HEK293T (cell line): ENCODE data around the gene DVL3.

Experiments
- CTCF ChIA-PET: fragments of 350-600 bp; formaldehyde crosslinking; extraction: SDS; loops from one replicate; lab custom pipeline; 2021; ENCODE audit warnings: antibody characterized with exemption, inconsistent platforms; lab: Yijun Ruan, JAX
- POLR2A ChIA-PET: fragments of 350-600 bp; formaldehyde crosslinking; extraction: SDS; loops from one replicate; lab custom pipeline; 2020; ENCODE audit warnings: antibody characterized with exemption, inconsistent platforms; lab: Yijun Ruan, JAX
- DNase-seq: peaks from one replicate; pipeline ENCODE4 v3.0.0; 2012; ENCODE audit warnings: mixed read lengths; ENCODE audit errors: extremely low spot score
- ARNT ChIP-seq: fragments of 450-650 bp; IDR thresholded peaks from 2 replicates; pipeline ENCODE4 v1.6.1; 2017; ENCODE audit warnings: mild to moderate bottlenecking
- BHLHE40 ChIP-seq: fragments of 450-650 bp; IDR thresholded peaks from 2 replicates; pipeline ENCODE4 v1.6.1; 2016; ENCODE audit warnings: mild to moderate bottlenecking, moderate library complexity, borderline replicate concordance
- CTBP1 ChIP-seq: fragments of 450-650 bp; IDR thresholded peaks from 2 replicates; pipeline ENCODE4 v1.6.1; 2016; ENCODE audit warnings: borderline replicate concordance
- ELF4 ChIP-seq: fragments of 450-650 bp; IDR thresholded peaks from 2 replicates; pipeline ENCODE4 v1.6.1; 2017; ENCODE audit warnings: antibody characterized with exemption
- FOXA1 ChIP-seq: fragments of 450-650 bp; IDR thresholded peaks from 2 replicates; pipeline ENCODE4 v1.6.1; 2016; ENCODE audit warnings: mild to moderate bottlenecking
- FOXK2 ChIP-seq: fragments of 450-650 bp; IDR thresholded peaks from 2 replicates; pipeline ENCODE4 v1.6.1; 2016; ENCODE audit warnings: mild to moderate bottlenecking
- FOXM1 ChIP-seq: fragments of 450-650 bp; IDR thresholded peaks from 2 replicates; pipeline ENCODE4 v1.6.1; 2017; ENCODE audit warnings: mild to moderate bottlenecking, borderline replicate concordance
- HDGF ChIP-seq: fragments of 450-650 bp; IDR thresholded peaks from 2 replicates; pipeline ENCODE4 v1.6.1; 2017; ENCODE audit warnings: antibody characterized with exemption, borderline replicate concordance
- L3MBTL2 ChIP-seq: fragments of 450-650 bp; conservative IDR thresholded peaks from 2 replicates; pipeline ENCODE4 v1.6.1; 2016; ENCODE audit warnings: mild to moderate bottlenecking
- LEF1 ChIP-seq: fragments of 450-650 bp; IDR thresholded peaks from 2 replicates; pipeline ENCODE4 v1.6.1; 2017; ENCODE audit warnings: mild to moderate bottlenecking, borderline replicate concordance
- NFRKB ChIP-seq: fragments of 450-650 bp; IDR thresholded peaks from 2 replicates; pipeline ENCODE4 v1.6.1; 2016; ENCODE audit warnings: mild to moderate bottlenecking, moderate library complexity
- SP1 ChIP-seq: fragments of 450-650 bp; IDR thresholded peaks from 2 replicates; pipeline ENCODE4 v1.6.1; 2017
- SUZ12 ChIP-seq: fragments of 450-650 bp; IDR thresholded peaks from 2 replicates; pipeline ENCODE4 v1.6.1; 2016; ENCODE audit warnings: mild to moderate bottlenecking
- TARDBP ChIP-seq: fragments of 450-650 bp; IDR thresholded peaks from 2 replicates; pipeline ENCODE4 v1.6.1; 2016
- ZNF384 ChIP-seq: fragments of 450-650 bp; IDR thresholded peaks from 2 replicates; pipeline ENCODE4 v1.6.1; 2016
- TF ChIP-seq, protein P1 (sequence below): fragments of 450-650 bp; IDR thresholded peaks from 2 replicates; pipeline ENCODE4 v1.6.1; 2016

Gene DVL3

GRCh38 chr3:184132945-184133344, 22.2 kb upstream of the DVL3 start:
- ChIA-PET POLR2A (no interaction called here), CTCF (interaction anchor here (0.7 kb wide), 1 partner anchor 161 kb away, joined by 3 read pairs; no protein-coding TSS in a partner anchor)
- no peak for DNase-seq
- TF ChIP-seq LEF1 (no peak), BHLHE40 (no peak), CTBP1 (no peak), SUZ12 (no peak), SP1 (no peak), ARNT (no peak), FOXM1 (no peak), TARDBP (no peak), FOXA1 (no peak)
- TF ChIP-seq, protein P1, sequence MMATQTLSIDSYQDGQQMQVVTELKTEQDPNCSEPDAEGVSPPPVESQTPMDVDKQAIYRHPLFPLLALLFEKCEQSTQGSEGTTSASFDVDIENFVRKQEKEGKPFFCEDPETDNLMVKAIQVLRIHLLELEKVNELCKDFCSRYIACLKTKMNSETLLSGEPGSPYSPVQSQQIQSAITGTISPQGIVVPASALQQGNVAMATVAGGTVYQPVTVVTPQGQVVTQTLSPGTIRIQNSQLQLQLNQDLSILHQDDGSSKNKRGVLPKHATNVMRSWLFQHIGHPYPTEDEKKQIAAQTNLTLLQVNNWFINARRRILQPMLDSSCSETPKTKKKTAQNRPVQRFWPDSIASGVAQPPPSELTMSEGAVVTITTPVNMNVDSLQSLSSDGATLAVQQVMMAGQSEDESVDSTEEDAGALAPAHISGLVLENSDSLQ: no peak

- CTCF ChIA-PET: interaction anchor here (0.7 kb wide), 1 partner anchor 160 kb away, joined by 3 read pairs; no protein-coding TSS in a partner anchor
These were observed 21.1 kb upstream of the DVL3 start for GRCh38 chr3:184133840-184134745.

DNA sequence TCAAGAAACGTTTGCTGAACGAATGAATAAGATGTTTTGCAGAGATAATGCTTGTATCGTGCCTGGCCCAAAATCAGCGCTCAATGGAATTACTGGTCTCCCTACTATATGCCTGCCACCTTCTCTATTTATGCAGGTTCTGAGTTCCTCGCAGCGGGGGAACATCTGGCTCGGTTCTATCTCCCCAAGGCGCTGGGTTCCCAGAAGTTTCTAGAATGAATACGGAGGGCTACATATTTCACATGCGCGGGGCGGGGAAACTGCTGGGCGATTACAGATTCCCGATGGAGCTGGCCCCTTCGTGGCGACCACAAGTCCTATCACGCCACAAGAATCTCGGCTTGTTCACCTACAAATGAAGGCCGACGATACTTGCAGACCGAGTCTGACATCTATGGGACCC, 20.4 kb upstream of the DVL3 start:
- ChIA-PET CTCF (no interaction called here), POLR2A (interaction anchor here (0.7 to 1.9 kb wide), 14 partner anchors 10 to 125 kb away, joined by 3 to 15 read pairs (median 3); partner anchors contain the start of genes AP2M1 and DVL3)
- TF ChIP-seq NFRKB: no peak
- TF ChIP-seq SP1: no peak
- TF ChIP-seq FOXA1: no peak
- no peak for TF ChIP-seq TARDBP
- no peak for TF ChIP-seq SUZ12
- no peak for TF ChIP-seq LEF1
- no peak for TF ChIP-seq ARNT
- no peak for TF ChIP-seq L3MBTL2
- TF ChIP-seq FOXM1: no peak
- TF ChIP-seq, protein P1: no peak
- TF ChIP-seq HDGF: no peak
- DNase-seq: no peak

More at GRCh38 chr3:184133840-184134745, 21.1 kb upstream of the DVL3 start:
- POLR2A ChIA-PET: interaction anchor here (0.7 to 1.9 kb wide), 16 partner anchors 11 to 236 kb away, joined by 3 to 15 read pairs (median 3); partner anchors contain the start of gene DVL3
- TF ChIP-seq FOXA1 (no peak), L3MBTL2 (peak; percentile 96)
- TF ChIP-seq, protein P1: no peak
- DNase-seq: peak; percentile 69

- DNase-seq: peak; percentile 72
- CTCF ChIA-PET: no interaction called here
- TF ChIP-seq NFRKB (peak; percentile 65), L3MBTL2 (peak; percentile 58), FOXA1 (no peak), ELF4 (peak; percentile 62)
- POLR2A ChIA-PET: interaction anchor here (0.7 to 1.9 kb wide), 15 partner anchors 9 to 125 kb away, joined by 3 to 15 read pairs (median 3); partner anchors contain the start of genes AP2M1 and DVL3
These were observed 19.8 kb upstream of the DVL3 start, which contains the start of gene EIF2B5 for GRCh38 chr3:184135149-184135910. EIF2B5 (plus strand) TSS chr3:184135358; CDS start chr3:184135386, 28 bp downstream.

DNA sequence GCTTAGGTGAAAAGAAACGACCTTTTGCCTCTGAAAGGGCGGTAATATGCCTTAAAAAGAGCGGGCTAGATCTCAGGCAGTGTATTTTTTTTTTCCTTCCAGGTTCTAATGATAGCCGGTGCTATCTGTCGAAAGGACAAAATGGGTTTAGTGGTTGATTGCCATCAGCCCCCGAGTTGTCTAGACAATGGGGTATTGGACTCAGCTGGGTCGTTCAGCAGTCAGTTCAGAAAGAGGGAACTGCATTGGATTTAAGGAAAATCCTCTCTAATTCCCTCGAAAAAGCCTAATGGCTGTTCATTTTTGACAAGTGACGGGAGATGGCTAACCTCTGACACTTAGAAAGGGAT, 19.3 kb upstream of the DVL3 start:
- POLR2A ChIA-PET: interaction anchor here (0.7 to 1.2 kb wide), 2 partner anchors 11 to 115 kb away, joined by 3 read pairs; no protein-coding TSS in a partner anchor
- CTCF ChIA-PET: no interaction called here
- TF ChIP-seq ELF4 (no peak), FOXK2 (no peak)
- TF ChIP-seq, protein P1: no peak
- no peak for DNase-seq

DNA sequence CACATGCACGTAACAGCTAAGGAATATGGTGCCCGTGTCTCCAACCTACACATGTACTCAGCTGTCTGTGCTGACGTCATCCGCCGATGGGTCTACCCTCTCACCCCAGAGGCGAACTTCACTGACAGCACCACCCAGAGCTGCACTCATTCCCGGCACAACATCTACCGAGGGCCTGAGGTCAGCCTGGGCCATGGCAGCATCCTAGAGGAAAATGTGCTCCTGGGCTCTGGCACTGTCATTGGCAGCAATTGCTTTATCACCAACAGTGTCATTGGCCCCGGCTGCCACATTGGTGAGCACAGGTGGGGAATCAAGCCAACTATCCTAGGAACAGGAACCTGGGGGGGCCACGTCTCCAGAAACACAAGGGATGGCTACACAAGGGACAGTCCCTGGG, 14.7 kb upstream of the DVL3 start:
- CTCF ChIA-PET: no interaction called here

More for the DNA sequence above, 14.7 kb upstream of the DVL3 start:
- POLR2A ChIA-PET: no interaction called here
- TF ChIP-seq NFRKB (no peak), FOXK2 (no peak), SP1 (no peak), CTBP1 (no peak), ELF4 (no peak), HDGF (no peak), FOXA1 (no peak), ARNT (no peak), L3MBTL2 (no peak), LEF1 (no peak), SUZ12 (no peak), ZNF384 (no peak), TARDBP (no peak), FOXM1 (no peak), BHLHE40 (no peak)
- TF ChIP-seq, protein P1: no peak
- DNase-seq: no peak
